Neural cell (in vitro differentiated cells): ENCODE results near the gene IMMP2L. TPM values are rescaled to one million over a fixed set of nuclear protein-coding genes. Genes with fewer than 3 reads are reported as not detected.

Source experiments
- H2AFZ ChIP-seq: fragments of 200-600, 300-800 bp; sonication (generic), shearing (Covaris generic); 2 replicates; pipeline ENCODE4 v1.6.0; 2014; ENCODE audit warnings: low read depth, mild to moderate bottlenecking, antibody characterized with exemption, low read length, moderate library complexity
- H3F3A ChIP-seq: fragments of 200-600 bp; shearing (Covaris generic); 2 replicates; pipeline ENCODE4 v1.6.1; 2016; ENCODE audit warnings: mild to moderate bottlenecking, moderate library complexity, mixed read lengths, antibody characterized with exemption, low read length; ENCODE audit not compliant: insufficient read depth, poor library complexity, severe bottlenecking
- H3K27ac ChIP-seq: fragments of 200-600, 300-800 bp; sonication (generic), shearing (Covaris generic); 2 replicates; pipeline ENCODE4 v1.5.1; 2014; ENCODE audit warnings: mild to moderate bottlenecking, low read length, moderate library complexity
- H3K27me3 ChIP-seq: fragments of 300-800, 200-600 bp; sonication (generic), shearing (Covaris generic); 2 replicates; pipeline ENCODE4 v1.6.0; 2014; ENCODE audit warnings: mild to moderate bottlenecking, low read depth, low read length, moderate library complexity; ENCODE audit not compliant: insufficient read depth
- H3K36me3 ChIP-seq: fragments of 300-800, 200-600 bp; sonication (generic), shearing (Covaris generic); 2 replicates; pipeline ENCODE4 v1.5.1; 2014; ENCODE audit warnings: mild to moderate bottlenecking, antibody characterized with exemption, low read length, moderate library complexity; ENCODE audit not compliant: insufficient read depth
- H3K4me2 ChIP-seq: fragments of 300-800, 200-600 bp; sonication (generic), shearing (Covaris generic); 2 replicates; pipeline ENCODE4 v1.6.0; 2014; ENCODE audit warnings: mild to moderate bottlenecking, low read length
- H3K4me3 ChIP-seq: fragments of 300-800, 200-600 bp; sonication (generic), shearing (Covaris generic); 2 replicates; pipeline ENCODE4 v1.5.1; 2014; ENCODE audit warnings: mild to moderate bottlenecking, low read length, moderate library complexity
- H3K79me2 ChIP-seq: fragments of 200-600 bp; shearing (Covaris generic); replicated peaks from 2 replicates; pipeline ENCODE4 v1.6.0; 2014; ENCODE audit warnings: mild to moderate bottlenecking, low read length, moderate library complexity; ENCODE audit not compliant: insufficient read depth
- H3K9ac ChIP-seq: fragments of 300-800, 200-600 bp; sonication (generic), shearing (Covaris generic); 2 replicates; pipeline ENCODE4 v1.6.1; 2016; ENCODE audit warnings: mild to moderate bottlenecking, low read length, mixed read lengths
- H3K9me2 ChIP-seq: fragments of 200-600 bp; shearing (Covaris generic); 2 replicates; pipeline ENCODE4 v1.6.1; 2016; ENCODE audit warnings: mild to moderate bottlenecking, low read length, mixed read lengths; ENCODE audit not compliant: insufficient read depth
- H3K9me3 ChIP-seq: fragments of 200-600, 300-800 bp; sonication (generic), shearing (Covaris generic); 2 replicates; pipeline ENCODE4 v1.6.1; 2016; ENCODE audit warnings: mild to moderate bottlenecking, mixed run types, low read length, moderate library complexity, mixed read lengths
- H4K20me1 ChIP-seq: fragments of 200-600 bp; shearing (Covaris generic); 2 replicates; pipeline ENCODE4 v1.6.1; 2016; ENCODE audit warnings: mild to moderate bottlenecking, mixed run types; ENCODE audit not compliant: insufficient read depth
- EP300 ChIP-seq: fragments of 450-650 bp; conservative IDR thresholded peaks from 2 replicates; pipeline ENCODE4 v1.6.1; 2014; ENCODE audit warnings: antibody characterized with exemption, mild to moderate bottlenecking, moderate library complexity; ENCODE audit not compliant: poor library complexity, severe bottlenecking
- EZH2 ChIP-seq: fragments of 200-600, 300-800 bp; shearing (Covaris generic), sonication (generic); IDR thresholded peaks from 2 replicates; pipeline ENCODE4 v1.6.1; 2014; ENCODE audit warnings: antibody characterized with exemption, low read length, borderline replicate concordance, mild to moderate bottlenecking; ENCODE audit not compliant: insufficient read depth, poor library complexity, severe bottlenecking
- MXI1 ChIP-seq: fragments of 450-650 bp; conservative IDR thresholded peaks from 2 replicates; pipeline ENCODE4 v1.6.1; 2014; ENCODE audit warnings: antibody characterized with exemption, mild to moderate bottlenecking; ENCODE audit not compliant: poor library complexity, severe bottlenecking
- POLR2AphosphoS5 ChIP-seq: IDR thresholded peaks from 2 replicates; pipeline ENCODE4 v1.6.1; 2012
- RAD21 ChIP-seq: fragments of 450-650 bp; conservative IDR thresholded peaks from 2 replicates; pipeline ENCODE4 v1.6.1; 2014; ENCODE audit warnings: antibody characterized with exemption, mild to moderate bottlenecking, moderate library complexity
- SMC3 ChIP-seq: fragments of 450-650 bp; conservative IDR thresholded peaks from 2 replicates; pipeline ENCODE4 v1.6.1; 2014; ENCODE audit warnings: antibody characterized with exemption, mild to moderate bottlenecking, moderate library complexity; ENCODE audit not compliant: poor library complexity
- TAF1 ChIP-seq: IDR thresholded peaks from 2 replicates; pipeline ENCODE4 v1.6.1; 2012; ENCODE audit warnings: low read depth
- polyA plus RNA-seq: library from polyadenylated mRNA; depleted of rRNA; stranded (reverse); fragments of >200 nt; gene quantifications from 2 replicates; pipeline ENCODE4 v1.2.3, GENCODE V29; 2014
- TF ChIP-seq, protein P1 (sequence below): fragments of 450-650 bp; IDR thresholded peaks from 2 replicates; pipeline ENCODE4 v1.5.1; 2014; ENCODE audit warnings: antibody characterized with exemption, mild to moderate bottlenecking, moderate library complexity; ENCODE audit not compliant: poor library complexity, severe bottlenecking
- TF ChIP-seq, protein P2 (sequence below): IDR thresholded peaks from 2 replicates; pipeline ENCODE4 v1.6.1; 2012; ENCODE audit warnings: borderline replicate concordance

The IMMP2L gene
- polyA plus RNA-seq, 1 donor from 2014 or later: 9.7 TPM

DNA sequence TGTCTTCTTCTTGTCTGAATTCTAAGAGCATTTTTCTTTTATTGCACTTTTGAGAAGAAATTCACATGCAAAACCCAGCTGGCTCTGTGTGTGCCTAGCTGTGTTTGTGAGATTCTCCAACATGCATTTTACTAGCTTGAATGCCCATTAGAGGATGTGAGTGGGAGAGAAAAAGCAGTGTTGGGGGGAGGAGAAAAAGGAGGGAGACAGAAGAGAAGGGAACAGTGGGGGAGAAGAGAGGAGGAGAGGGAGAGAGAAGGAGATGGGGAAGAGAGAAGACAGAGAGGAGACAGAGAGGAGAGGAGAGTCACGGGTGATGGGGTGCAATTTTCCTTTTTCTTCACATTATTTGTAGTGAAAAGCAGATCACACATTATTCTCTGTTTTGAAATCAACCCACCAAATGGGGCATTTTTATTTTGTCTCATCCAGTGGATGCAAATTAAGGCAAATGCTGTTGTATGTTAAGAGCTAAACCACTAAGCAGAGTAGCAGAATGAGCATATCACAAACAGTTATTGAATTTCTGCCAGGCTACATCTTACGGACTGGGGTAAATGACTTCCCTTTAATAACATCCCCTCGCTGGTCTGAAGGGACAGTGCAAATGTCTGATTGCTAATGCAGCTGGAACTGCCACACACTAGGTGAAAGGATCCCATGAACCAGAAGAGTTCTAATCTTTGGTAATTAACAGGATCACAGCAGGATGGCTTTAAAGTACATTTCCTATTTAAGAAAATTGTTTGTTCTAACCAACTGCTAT is 470.5 kb downstream of the IMMP2L start:
- Histone ChIP-seq H4K20me1 (no peaks in the 10 kb centered on the region), H2AFZ (peak overlapping the region; percentile 43), H3K9ac (peak overlapping the region; percentile 84), H3K36me3 (no peaks in the 10 kb centered on the region), H3K9me2 (no peaks in the 10 kb centered on the region), H3K27me3 (no peaks in the 10 kb centered on the region), H3K27ac (peak overlapping the region; percentile 94), H3F3A (no peaks in the 10 kb centered on the region), H3K9me3 (no peaks in the 10 kb centered on the region), H3K79me2 (peaks cover 57% of the 10 kb centered on the region), H3K4me3 (peak overlapping the region; percentile 72), H3K4me2 (peak overlapping the region; percentile 79)
- no peak for TF ChIP-seq EZH2
- TF ChIP-seq TAF1: no peak
- TF ChIP-seq, protein P1, sequence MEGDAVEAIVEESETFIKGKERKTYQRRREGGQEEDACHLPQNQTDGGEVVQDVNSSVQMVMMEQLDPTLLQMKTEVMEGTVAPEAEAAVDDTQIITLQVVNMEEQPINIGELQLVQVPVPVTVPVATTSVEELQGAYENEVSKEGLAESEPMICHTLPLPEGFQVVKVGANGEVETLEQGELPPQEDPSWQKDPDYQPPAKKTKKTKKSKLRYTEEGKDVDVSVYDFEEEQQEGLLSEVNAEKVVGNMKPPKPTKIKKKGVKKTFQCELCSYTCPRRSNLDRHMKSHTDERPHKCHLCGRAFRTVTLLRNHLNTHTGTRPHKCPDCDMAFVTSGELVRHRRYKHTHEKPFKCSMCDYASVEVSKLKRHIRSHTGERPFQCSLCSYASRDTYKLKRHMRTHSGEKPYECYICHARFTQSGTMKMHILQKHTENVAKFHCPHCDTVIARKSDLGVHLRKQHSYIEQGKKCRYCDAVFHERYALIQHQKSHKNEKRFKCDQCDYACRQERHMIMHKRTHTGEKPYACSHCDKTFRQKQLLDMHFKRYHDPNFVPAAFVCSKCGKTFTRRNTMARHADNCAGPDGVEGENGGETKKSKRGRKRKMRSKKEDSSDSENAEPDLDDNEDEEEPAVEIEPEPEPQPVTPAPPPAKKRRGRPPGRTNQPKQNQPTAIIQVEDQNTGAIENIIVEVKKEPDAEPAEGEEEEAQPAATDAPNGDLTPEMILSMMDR: no peak
- peak; percentile 11 for TF ChIP-seq MXI1
- no peak for TF ChIP-seq RAD21
- peak; percentile 40 for TF ChIP-seq SMC3
- TF ChIP-seq, protein P2, sequence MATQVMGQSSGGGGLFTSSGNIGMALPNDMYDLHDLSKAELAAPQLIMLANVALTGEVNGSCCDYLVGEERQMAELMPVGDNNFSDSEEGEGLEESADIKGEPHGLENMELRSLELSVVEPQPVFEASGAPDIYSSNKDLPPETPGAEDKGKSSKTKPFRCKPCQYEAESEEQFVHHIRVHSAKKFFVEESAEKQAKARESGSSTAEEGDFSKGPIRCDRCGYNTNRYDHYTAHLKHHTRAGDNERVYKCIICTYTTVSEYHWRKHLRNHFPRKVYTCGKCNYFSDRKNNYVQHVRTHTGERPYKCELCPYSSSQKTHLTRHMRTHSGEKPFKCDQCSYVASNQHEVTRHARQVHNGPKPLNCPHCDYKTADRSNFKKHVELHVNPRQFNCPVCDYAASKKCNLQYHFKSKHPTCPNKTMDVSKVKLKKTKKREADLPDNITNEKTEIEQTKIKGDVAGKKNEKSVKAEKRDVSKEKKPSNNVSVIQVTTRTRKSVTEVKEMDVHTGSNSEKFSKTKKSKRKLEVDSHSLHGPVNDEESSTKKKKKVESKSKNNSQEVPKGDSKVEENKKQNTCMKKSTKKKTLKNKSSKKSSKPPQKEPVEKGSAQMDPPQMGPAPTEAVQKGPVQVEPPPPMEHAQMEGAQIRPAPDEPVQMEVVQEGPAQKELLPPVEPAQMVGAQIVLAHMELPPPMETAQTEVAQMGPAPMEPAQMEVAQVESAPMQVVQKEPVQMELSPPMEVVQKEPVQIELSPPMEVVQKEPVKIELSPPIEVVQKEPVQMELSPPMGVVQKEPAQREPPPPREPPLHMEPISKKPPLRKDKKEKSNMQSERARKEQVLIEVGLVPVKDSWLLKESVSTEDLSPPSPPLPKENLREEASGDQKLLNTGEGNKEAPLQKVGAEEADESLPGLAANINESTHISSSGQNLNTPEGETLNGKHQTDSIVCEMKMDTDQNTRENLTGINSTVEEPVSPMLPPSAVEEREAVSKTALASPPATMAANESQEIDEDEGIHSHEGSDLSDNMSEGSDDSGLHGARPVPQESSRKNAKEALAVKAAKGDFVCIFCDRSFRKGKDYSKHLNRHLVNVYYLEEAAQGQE: peak; percentile 26
- TF ChIP-seq POLR2AphosphoS5: peak; percentile 41
- no peak for TF ChIP-seq EP300

DNA sequence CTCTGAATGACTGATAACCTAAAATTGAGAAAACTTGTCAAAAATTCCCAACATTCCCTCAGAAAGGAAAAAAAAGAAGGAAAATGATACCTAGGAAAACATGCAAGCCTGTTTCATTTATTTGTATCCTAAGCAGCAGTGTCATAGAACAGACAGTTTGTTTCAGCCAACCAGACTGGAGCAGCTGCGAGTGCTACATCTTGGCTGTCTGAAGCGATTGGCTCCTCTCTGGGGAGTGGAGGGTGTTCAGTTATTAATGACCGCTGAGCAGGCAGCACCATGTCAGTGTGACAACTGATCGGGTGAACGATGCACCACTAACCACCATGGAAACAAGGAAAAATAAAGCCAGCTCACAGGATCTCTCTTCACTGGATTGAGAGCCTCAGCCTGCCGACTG is 471.4 kb downstream of the IMMP2L start, which contains the start of gene LRRN3:
LRRN3 (plus strand) TSS at position 282 of the 400 bp plus-strand sequence. CDS start 31,646 bp downstream, outside the sequence.
- Histone ChIP-seq H3K9me3 (no peaks in the 10 kb centered on the region), H2AFZ (peak within 1 kb of the TSS; percentile 43), H3F3A (no peaks in the 10 kb centered on the region), H4K20me1 (no peaks in the 10 kb centered on the region), H3K4me3 (peak within 1 kb of the TSS; percentile 72), H3K36me3 (no peaks in the 10 kb centered on the region), H3K27ac (peak within 1 kb of the TSS; percentile 94), H3K9me2 (no peaks in the 10 kb centered on the region), H3K27me3 (no peaks in the 10 kb centered on the region), H3K79me2 (peaks cover 48% of the 10 kb centered on the region), H3K9ac (peak within 1 kb of the TSS; percentile 84), H3K4me2 (peak within 1 kb of the TSS; percentile 79)
- peak; percentile 87 for TF ChIP-seq TAF1
- TF ChIP-seq, protein P2: peak; percentile 99
- TF ChIP-seq SMC3: peak; percentile 21
- peak; percentile 87 for TF ChIP-seq EP300
- TF ChIP-seq EZH2: no peak
- peak; percentile 91 for TF ChIP-seq POLR2AphosphoS5
- TF ChIP-seq RAD21: peak; percentile 48
- TF ChIP-seq, protein P1: no peak
- TF ChIP-seq MXI1: no peak
